ENCODE results near the gene IL19. TPM values are rescaled to one million over a fixed set of nuclear protein-coding genes. Genes with fewer than 3 reads are reported as not detected.

Gene IL19
- total RNA-seq, 1 experiment from 2014 or later, result not detected

GRCh38 chr1:206833106-206833680 is 62.6 kb downstream of the IL19 start (continued):
- TF ChIP-seq ATF6 (CRISPR knock-in tag; IDR thresholded peaks at IDR 0.05) (no peak), ZNF396 (CRISPR knock-in tag; IDR thresholded peaks at IDR 0.05; ENCODE audit: borderline replicate concordance) (no peak), GABPB1 (CRISPR knock-in tag; IDR thresholded peaks at IDR 0.05) (no peak), CBFB (CRISPR knock-in tag; IDR thresholded peaks at IDR 0.05; ENCODE audit: low read depth) (no peak), TP53 (CRISPR knock-in tag; IDR thresholded peaks at IDR 0.05) (no peak), OVOL2 (CRISPR knock-in tag; IDR thresholded peaks at IDR 0.05; ENCODE audit: borderline replicate concordance) (no peak), HMGA2 (CRISPR knock-in tag; IDR thresholded peaks at IDR 0.05) (no peak), MYBL2 (CRISPR knock-in tag; IDR thresholded peaks at IDR 0.05) (no peak), SOX15 (CRISPR knock-in tag; IDR thresholded peaks at IDR 0.05) (no peak), NR3C1 (CRISPR knock-in tag; conservative IDR thresholded peaks at IDR 0.05; ENCODE audit: low read depth) (no peak)
- TF ChIP-seq, protein P1, sequence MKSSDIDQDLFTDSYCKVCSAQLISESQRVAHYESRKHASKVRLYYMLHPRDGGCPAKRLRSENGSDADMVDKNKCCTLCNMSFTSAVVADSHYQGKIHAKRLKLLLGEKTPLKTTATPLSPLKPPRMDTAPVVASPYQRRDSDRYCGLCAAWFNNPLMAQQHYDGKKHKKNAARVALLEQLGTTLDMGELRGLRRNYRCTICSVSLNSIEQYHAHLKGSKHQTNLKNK (CRISPR knock-in tag; IDR thresholded peaks at IDR 0.05), result no peak

- H3K4me3 Mint-ChIP-seq, result no peak overlapping the region
- no peak overlapping the region for H3K27ac Mint-ChIP-seq
- H3K9me3 Mint-ChIP-seq, result no peaks in the 10 kb centered on the region
- DNase-seq (ENCODE audit: low spot score) (no peak), ATAC-seq (peak; percentile 69)
- ChIA-PET POLR2A (no interaction called here), CTCF (interaction anchor here (1.3 to 1.6 kb wide), 2 partner anchors 75 to 148 kb away, joined by 3 to 4 read pairs; no protein-coding TSS in a partner anchor)
- no peaks in the 10 kb centered on the region; the same call in 1 of the 2 replicates for H3K27me3 Mint-ChIP-seq (ENCODE audit: low read depth)
- H3K36me3 Mint-ChIP-seq, result no peaks in the 10 kb centered on the region
- H3K4me1 Mint-ChIP-seq, result peaks cover 3% of the 10 kb centered on the region
- TF ChIP-seq CBFB (CRISPR knock-in tag; IDR thresholded peaks at IDR 0.05; ENCODE audit: low read depth) (no peak), ZNF671 (CRISPR knock-in tag; IDR thresholded peaks at IDR 0.05) (no peak), RELA (CRISPR knock-in tag; IDR thresholded peaks at IDR 0.05; ENCODE audit: borderline replicate concordance) (no peak), E2F5 (CRISPR knock-in tag; IDR thresholded peaks at IDR 0.05) (no peak), ATF6 (CRISPR knock-in tag; IDR thresholded peaks at IDR 0.05) (no peak), TP53 (CRISPR knock-in tag; IDR thresholded peaks at IDR 0.05) (no peak), ZNF138 (CRISPR knock-in tag; conservative IDR thresholded peaks at IDR 0.05) (no peak), NFE2L1 (CRISPR knock-in tag; IDR thresholded peaks at IDR 0.05) (no peak), NR3C1 (CRISPR knock-in tag; conservative IDR thresholded peaks at IDR 0.05; ENCODE audit: low read depth) (no peak), ZNF416 (CRISPR knock-in tag; IDR thresholded peaks at IDR 0.05) (no peak)
- TF ChIP-seq, protein P2, sequence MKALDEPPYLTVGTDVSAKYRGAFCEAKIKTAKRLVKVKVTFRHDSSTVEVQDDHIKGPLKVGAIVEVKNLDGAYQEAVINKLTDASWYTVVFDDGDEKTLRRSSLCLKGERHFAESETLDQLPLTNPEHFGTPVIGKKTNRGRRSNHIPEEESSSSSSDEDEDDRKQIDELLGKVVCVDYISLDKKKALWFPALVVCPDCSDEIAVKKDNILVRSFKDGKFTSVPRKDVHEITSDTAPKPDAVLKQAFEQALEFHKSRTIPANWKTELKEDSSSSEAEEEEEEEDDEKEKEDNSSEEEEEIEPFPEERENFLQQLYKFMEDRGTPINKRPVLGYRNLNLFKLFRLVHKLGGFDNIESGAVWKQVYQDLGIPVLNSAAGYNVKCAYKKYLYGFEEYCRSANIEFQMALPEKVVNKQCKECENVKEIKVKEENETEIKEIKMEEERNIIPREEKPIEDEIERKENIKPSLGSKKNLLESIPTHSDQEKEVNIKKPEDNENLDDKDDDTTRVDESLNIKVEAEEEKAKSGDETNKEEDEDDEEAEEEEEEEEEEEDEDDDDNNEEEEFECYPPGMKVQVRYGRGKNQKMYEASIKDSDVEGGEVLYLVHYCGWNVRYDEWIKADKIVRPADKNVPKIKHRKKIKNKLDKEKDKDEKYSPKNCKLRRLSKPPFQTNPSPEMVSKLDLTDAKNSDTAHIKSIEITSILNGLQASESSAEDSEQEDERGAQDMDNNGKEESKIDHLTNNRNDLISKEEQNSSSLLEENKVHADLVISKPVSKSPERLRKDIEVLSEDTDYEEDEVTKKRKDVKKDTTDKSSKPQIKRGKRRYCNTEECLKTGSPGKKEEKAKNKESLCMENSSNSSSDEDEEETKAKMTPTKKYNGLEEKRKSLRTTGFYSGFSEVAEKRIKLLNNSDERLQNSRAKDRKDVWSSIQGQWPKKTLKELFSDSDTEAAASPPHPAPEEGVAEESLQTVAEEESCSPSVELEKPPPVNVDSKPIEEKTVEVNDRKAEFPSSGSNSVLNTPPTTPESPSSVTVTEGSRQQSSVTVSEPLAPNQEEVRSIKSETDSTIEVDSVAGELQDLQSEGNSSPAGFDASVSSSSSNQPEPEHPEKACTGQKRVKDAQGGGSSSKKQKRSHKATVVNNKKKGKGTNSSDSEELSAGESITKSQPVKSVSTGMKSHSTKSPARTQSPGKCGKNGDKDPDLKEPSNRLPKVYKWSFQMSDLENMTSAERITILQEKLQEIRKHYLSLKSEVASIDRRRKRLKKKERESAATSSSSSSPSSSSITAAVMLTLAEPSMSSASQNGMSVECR (CRISPR knock-in tag; IDR thresholded peaks at IDR 0.05; ENCODE audit: borderline replicate concordance), result no peak
- TF ChIP-seq, protein P3, sequence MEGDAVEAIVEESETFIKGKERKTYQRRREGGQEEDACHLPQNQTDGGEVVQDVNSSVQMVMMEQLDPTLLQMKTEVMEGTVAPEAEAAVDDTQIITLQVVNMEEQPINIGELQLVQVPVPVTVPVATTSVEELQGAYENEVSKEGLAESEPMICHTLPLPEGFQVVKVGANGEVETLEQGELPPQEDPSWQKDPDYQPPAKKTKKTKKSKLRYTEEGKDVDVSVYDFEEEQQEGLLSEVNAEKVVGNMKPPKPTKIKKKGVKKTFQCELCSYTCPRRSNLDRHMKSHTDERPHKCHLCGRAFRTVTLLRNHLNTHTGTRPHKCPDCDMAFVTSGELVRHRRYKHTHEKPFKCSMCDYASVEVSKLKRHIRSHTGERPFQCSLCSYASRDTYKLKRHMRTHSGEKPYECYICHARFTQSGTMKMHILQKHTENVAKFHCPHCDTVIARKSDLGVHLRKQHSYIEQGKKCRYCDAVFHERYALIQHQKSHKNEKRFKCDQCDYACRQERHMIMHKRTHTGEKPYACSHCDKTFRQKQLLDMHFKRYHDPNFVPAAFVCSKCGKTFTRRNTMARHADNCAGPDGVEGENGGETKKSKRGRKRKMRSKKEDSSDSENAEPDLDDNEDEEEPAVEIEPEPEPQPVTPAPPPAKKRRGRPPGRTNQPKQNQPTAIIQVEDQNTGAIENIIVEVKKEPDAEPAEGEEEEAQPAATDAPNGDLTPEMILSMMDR (IDR thresholded peaks at IDR 0.05), result no peak
These were observed 63.2 kb downstream of the IL19 start for GRCh38 chr1:206833801-206834200.

Measured in WTC11 (cell line).